WTC11 (cell line): Measurements from ENCODE around the gene ZZZ3. TPM values are rescaled to one million over a fixed set of nuclear protein-coding genes. Genes with fewer than 3 reads are reported as not detected.

ENCODE experiments used
- CREM ChIP-seq: sonication (generic); formaldehyde crosslinking; IDR thresholded peaks from 2 replicates; pipeline ENCODE4 v1.8.1; 2022; ENCODE audit warnings: mild to moderate bottlenecking, missing genetic modification reagents, moderate library complexity
- EMX1 ChIP-seq: fragments of 250-450 bp; sonication (Bioruptor Pico); IDR thresholded peaks from 2 replicates; pipeline ENCODE4 v1.8.0; 2021; ENCODE audit warnings: mild to moderate bottlenecking
- ETV6 ChIP-seq: sonication (generic); formaldehyde crosslinking; IDR thresholded peaks from 2 replicates; pipeline ENCODE4 v1.8.1; 2022; ENCODE audit warnings: mild to moderate bottlenecking, missing genetic modification reagents
- FOXJ3 ChIP-seq: sonication (generic); formaldehyde crosslinking; IDR thresholded peaks from 2 replicates; pipeline ENCODE4 v1.9.0; 2021; ENCODE audit warnings: missing genetic modification reagents, mild to moderate bottlenecking, borderline replicate concordance
- FOXK1 ChIP-seq: sonication (generic); formaldehyde crosslinking; IDR thresholded peaks from 2 replicates; pipeline ENCODE4 v1.8.0; 2022; ENCODE audit warnings: mild to moderate bottlenecking, moderate library complexity, missing genetic modification reagents
- GABPB1 ChIP-seq: sonication (generic); formaldehyde crosslinking; IDR thresholded peaks from 2 replicates; pipeline ENCODE4 v1.8.1; 2023; ENCODE audit warnings: mild to moderate bottlenecking, missing genetic modification reagents
- GRHL2 ChIP-seq: fragments of 250-450 bp; sonication (Bioruptor Pico); IDR thresholded peaks from 2 replicates; pipeline ENCODE4 v1.8.0; 2022; ENCODE audit warnings: mild to moderate bottlenecking, moderate library complexity; ENCODE audit not compliant: insufficient replicate concordance, severe bottlenecking
- HMGA2 ChIP-seq: fragments of 250-450 bp; sonication (Bioruptor Pico); IDR thresholded peaks from 2 replicates; pipeline ENCODE4 v1.4.0; 2021; ENCODE audit warnings: mild to moderate bottlenecking, moderate library complexity
- JUN ChIP-seq: sonication (generic); formaldehyde crosslinking; IDR thresholded peaks from 2 replicates; pipeline ENCODE4 v1.8.0; 2023; ENCODE audit warnings: mild to moderate bottlenecking, missing genetic modification reagents
- KAT7 ChIP-seq: sonication (generic); formaldehyde crosslinking; IDR thresholded peaks from 2 replicates; pipeline ENCODE4 v1.8.1; 2023; ENCODE audit warnings: missing genetic modification reagents, mild to moderate bottlenecking, borderline replicate concordance
- MXD4 ChIP-seq: fragments of 250-450 bp; sonication (Bioruptor Pico); IDR thresholded peaks from 2 replicates; pipeline ENCODE4 v1.8.0; 2021; ENCODE audit warnings: mild to moderate bottlenecking, moderate library complexity, borderline replicate concordance
- MYBL2 ChIP-seq: sonication (generic); formaldehyde crosslinking; IDR thresholded peaks from 2 replicates; pipeline ENCODE4 v1.8.1; 2023; ENCODE audit warnings: mild to moderate bottlenecking, moderate library complexity, missing genetic modification reagents
- NFYB ChIP-seq: sonication (generic); formaldehyde crosslinking; conservative IDR thresholded peaks from 2 replicates; pipeline ENCODE4 v1.8.0; 2022; ENCODE audit warnings: low read depth, missing genetic modification reagents
- NR1H2 ChIP-seq: sonication (generic); formaldehyde crosslinking; IDR thresholded peaks from 2 replicates; pipeline ENCODE4 v1.9.0; 2021; ENCODE audit warnings: mild to moderate bottlenecking, moderate library complexity, missing genetic modification reagents
- RORB ChIP-seq: fragments of 250-450 bp; sonication (Bioruptor Pico); IDR thresholded peaks from 2 replicates; pipeline ENCODE4 v1.9.0; 2021; ENCODE audit warnings: mild to moderate bottlenecking
- SMAD3 ChIP-seq: sonication (generic); formaldehyde crosslinking; IDR thresholded peaks from 2 replicates; pipeline ENCODE4 v1.8.0; 2022; ENCODE audit warnings: missing genetic modification reagents, mild to moderate bottlenecking, borderline replicate concordance
- SMAD4 ChIP-seq: sonication (generic); formaldehyde crosslinking; IDR thresholded peaks from 2 replicates; pipeline ENCODE4 v1.8.0; 2022; ENCODE audit warnings: mild to moderate bottlenecking, missing genetic modification reagents
- SP1 ChIP-seq: sonication (generic); formaldehyde crosslinking; conservative IDR thresholded peaks from 2 replicates; pipeline ENCODE4 v1.8.1; 2022; ENCODE audit warnings: missing genetic modification reagents
- TEAD1 ChIP-seq: sonication (generic); formaldehyde crosslinking; IDR thresholded peaks from 2 replicates; pipeline ENCODE4 v1.8.0; 2022; ENCODE audit warnings: mild to moderate bottlenecking, missing genetic modification reagents
- ZNF232 ChIP-seq: sonication (generic); formaldehyde crosslinking; IDR thresholded peaks from 2 replicates; pipeline ENCODE4 v1.8.0; 2022; ENCODE audit warnings: mild to moderate bottlenecking, missing genetic modification reagents
- ZNF317 ChIP-seq: sonication (generic); formaldehyde crosslinking; IDR thresholded peaks from 2 replicates; pipeline ENCODE4 v1.8.1; 2023; ENCODE audit warnings: low read depth, mild to moderate bottlenecking, moderate library complexity, missing genetic modification reagents, borderline replicate concordance
- ZNF416 ChIP-seq: fragments of 250-450 bp; sonication (Bioruptor Pico); IDR thresholded peaks from 2 replicates; pipeline ENCODE4 v1.9.0; 2021; ENCODE audit warnings: mild to moderate bottlenecking, inconsistent platforms
- total RNA-seq: library from RNA; stranded (reverse); gene quantifications from 3 replicates; pipeline ENCODE4 v1.2.3, GENCODE V29; 2021
- TF ChIP-seq, protein P1 (sequence below): sonication (generic); formaldehyde crosslinking; IDR thresholded peaks from 2 replicates; pipeline ENCODE4 v1.8.1; 2023; ENCODE audit warnings: mild to moderate bottlenecking, moderate library complexity, missing genetic modification reagents
- TF ChIP-seq, protein P2 (sequence below): sonication (generic); formaldehyde crosslinking; IDR thresholded peaks from 2 replicates; pipeline ENCODE4 v1.8.0; 2022; ENCODE audit warnings: mild to moderate bottlenecking, missing genetic modification reagents
- TF ChIP-seq, protein P3 (sequence below): sonication (generic); formaldehyde crosslinking; conservative IDR thresholded peaks from 2 replicates; pipeline ENCODE4 v1.8.1; 2022; ENCODE audit warnings: mild to moderate bottlenecking, missing genetic modification reagents
- TF ChIP-seq, protein P4 (sequence below): fragments of 250-450 bp; sonication (Bioruptor Pico); conservative IDR thresholded peaks from 2 replicates; pipeline ENCODE4 v1.9.0; 2021; ENCODE audit warnings: mild to moderate bottlenecking
- TF ChIP-seq, protein P5 (sequence below): fragments of 200-600 bp; IDR thresholded peaks from 2 replicates; pipeline ENCODE4 v1.8.0; 2022; ENCODE audit warnings: antibody characterized with exemption
- TF ChIP-seq, protein P6 (sequence below): sonication (generic); formaldehyde crosslinking; IDR thresholded peaks from 2 replicates; pipeline ENCODE4 v1.8.0; 2022; ENCODE audit warnings: mild to moderate bottlenecking, missing genetic modification reagents
- TF ChIP-seq, protein P7 (sequence below): fragments of 250-450 bp; sonication (Bioruptor Pico); IDR thresholded peaks from 2 replicates; pipeline ENCODE4 v2.1.2; 2022; ENCODE audit warnings: mild to moderate bottlenecking, moderate library complexity

ZZZ3 gene
- total RNA-seq, 1 experiment from 2014 or later: 43.5 TPM

DNA sequence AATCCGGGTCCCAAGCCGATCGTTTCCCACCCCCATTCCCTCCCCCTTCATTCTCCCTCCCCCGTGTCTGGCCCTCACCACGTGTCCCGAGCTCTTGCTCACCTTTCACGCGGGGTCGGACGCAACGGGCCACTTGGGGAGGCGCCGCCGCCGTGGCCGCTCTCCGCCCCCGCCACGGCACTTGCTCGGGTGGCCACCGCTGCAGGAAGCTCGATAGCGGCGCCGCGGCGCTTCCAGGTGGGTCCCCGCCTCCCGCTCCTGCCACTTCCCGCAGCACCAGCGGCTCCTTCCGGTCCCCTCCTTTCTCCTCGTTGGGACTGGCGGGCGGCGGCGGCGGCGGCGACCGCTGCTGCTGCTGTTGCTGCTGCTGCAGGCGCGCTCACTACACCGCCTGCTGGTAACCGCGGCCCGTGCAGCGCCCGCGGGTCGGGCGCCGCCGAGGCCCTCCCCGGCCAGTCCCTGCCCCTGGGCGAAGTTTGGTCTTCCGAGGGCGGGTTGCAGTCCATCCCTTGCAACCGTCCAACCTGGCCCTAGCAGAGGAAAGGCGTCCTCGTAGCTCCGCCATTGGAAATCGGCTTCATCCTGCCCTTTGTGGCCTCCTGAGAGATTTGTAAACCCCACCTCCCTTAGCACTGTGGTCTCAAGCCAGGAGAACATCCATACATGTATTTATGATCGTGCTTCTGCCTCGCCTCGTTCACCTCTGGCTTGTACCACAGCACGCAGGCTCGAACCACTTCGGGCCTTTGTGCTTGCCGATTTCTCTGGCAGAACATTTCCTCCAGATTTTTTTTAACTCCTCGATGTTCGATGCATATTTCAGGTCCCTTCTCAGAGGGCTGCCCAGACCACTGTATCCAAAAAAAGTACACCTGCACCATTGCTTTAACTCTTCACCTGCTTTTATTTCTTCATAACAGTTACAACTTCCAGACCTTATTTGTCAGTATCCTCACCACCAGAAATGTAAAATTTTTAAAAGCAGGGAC is 996 bp upstream of the ZZZ3 start (continued):
- TF ChIP-seq MXD4 (no peak), SP1 (peak; percentile 22; the same call in 1 of the 2 replicates), ZNF232 (peak; percentile 33; the same call in 1 of the 2 replicates), ETV6 (CRISPR knock-in tag) (peak; percentile 57; the same call in 1 of the 2 replicates), ZNF416 (CRISPR knock-in tag) (no peak), GABPB1 (CRISPR knock-in tag) (peak; percentile 72), EMX1 (CRISPR knock-in tag) (0 out of 2 replicates have a peak, but pooled peaks have one; percentile 60), SMAD4 (CRISPR knock-in tag) (no peak), GRHL2 (no peak), NR1H2 (no peak), JUN (CRISPR knock-in tag) (no peak), HMGA2 (CRISPR knock-in tag) (no peak), MYBL2 (CRISPR knock-in tag) (0 out of 2 replicates have a peak, but pooled peaks have one; percentile 13), TEAD1 (CRISPR knock-in tag) (no peak), FOXJ3 (CRISPR knock-in tag) (no peak), SMAD3 (CRISPR knock-in tag) (0 out of 2 replicates have a peak, but pooled peaks have one; percentile 59), CREM (CRISPR knock-in tag) (no peak), NFYB (CRISPR knock-in tag) (no peak), KAT7 (CRISPR knock-in tag) (no peak), FOXK1 (CRISPR knock-in tag) (peak; percentile 50; the same call in 1 of the 2 replicates), ZNF317 (CRISPR knock-in tag) (no peak), RORB (CRISPR knock-in tag) (no peak)
- TF ChIP-seq, protein P1, sequence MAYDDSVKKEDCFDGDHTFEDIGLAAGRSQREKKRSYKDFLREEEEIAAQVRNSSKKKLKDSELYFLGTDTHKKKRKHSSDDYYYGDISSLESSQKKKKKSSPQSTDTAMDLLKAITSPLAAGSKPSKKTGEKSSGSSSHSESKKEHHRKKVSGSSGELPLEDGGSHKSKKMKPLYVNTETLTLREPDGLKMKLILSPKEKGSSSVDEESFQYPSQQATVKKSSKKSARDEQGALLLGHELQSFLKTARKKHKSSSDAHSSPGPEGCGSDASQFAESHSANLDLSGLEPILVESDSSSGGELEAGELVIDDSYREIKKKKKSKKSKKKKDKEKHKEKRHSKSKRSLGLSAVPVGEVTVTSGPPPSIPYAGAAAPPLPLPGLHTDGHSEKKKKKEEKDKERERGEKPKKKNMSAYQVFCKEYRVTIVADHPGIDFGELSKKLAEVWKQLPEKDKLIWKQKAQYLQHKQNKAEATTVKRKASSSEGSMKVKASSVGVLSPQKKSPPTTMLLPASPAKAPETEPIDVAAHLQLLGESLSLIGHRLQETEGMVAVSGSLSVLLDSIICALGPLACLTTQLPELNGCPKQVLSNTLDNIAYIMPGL (CRISPR knock-in tag): peak; percentile 95
- TF ChIP-seq, protein P2, sequence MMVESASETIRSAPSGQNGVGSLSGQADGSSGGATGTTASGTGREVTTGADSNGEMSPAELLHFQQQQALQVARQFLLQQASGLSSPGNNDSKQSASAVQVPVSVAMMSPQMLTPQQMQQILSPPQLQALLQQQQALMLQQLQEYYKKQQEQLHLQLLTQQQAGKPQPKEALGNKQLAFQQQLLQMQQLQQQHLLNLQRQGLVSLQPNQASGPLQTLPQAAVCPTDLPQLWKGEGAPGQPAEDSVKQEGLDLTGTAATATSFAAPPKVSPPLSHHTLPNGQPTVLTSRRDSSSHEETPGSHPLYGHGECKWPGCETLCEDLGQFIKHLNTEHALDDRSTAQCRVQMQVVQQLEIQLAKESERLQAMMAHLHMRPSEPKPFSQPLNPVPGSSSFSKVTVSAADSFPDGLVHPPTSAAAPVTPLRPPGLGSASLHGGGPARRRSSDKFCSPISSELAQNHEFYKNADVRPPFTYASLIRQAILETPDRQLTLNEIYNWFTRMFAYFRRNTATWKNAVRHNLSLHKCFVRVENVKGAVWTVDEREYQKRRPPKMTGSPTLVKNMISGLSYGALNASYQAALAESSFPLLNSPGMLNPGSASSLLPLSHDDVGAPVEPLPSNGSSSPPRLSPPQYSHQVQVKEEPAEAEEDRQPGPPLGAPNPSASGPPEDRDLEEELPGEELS (CRISPR knock-in tag): 0 out of 2 replicates have a peak, but pooled peaks have one; percentile 57
- TF ChIP-seq, protein P3, sequence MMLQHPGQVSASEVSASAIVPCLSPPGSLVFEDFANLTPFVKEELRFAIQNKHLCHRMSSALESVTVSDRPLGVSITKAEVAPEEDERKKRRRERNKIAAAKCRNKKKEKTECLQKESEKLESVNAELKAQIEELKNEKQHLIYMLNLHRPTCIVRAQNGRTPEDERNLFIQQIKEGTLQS (CRISPR knock-in tag): no peak
- TF ChIP-seq, protein P4, sequence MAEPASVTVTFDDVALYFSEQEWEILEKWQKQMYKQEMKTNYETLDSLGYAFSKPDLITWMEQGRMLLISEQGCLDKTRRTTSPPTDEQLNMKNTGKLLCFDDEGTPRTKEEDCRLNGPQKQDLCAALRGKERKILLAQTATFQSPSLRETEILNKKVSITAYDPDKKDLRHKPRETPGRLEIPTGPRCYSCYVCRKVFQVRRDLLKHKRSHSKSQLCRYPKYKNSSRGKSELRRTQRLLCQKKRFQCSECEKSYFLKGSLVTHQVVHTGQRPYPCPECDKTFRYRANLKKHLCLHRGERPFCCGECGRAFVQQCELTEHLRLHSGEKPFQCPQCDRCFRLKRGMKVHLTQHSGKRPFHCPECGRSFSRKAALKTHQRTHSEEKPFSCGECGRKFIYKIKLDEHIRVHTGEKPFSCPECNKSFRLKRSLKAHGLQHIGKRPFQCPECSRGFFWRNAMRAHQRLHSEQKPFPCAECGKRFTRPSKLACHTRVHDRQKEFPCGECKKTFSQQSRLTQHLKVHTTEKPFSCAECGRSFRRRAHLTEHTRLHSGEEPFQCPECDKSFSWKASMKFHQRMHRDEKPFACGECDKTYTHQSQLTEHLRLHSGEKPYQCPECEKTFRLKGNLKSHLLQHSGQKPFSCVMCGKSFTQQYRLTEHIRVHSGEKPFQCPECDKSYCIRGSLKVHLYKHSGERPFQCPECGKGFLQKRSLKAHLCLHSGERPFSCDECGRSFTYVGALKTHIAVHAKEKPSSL: no peak
- TF ChIP-seq, protein P5, sequence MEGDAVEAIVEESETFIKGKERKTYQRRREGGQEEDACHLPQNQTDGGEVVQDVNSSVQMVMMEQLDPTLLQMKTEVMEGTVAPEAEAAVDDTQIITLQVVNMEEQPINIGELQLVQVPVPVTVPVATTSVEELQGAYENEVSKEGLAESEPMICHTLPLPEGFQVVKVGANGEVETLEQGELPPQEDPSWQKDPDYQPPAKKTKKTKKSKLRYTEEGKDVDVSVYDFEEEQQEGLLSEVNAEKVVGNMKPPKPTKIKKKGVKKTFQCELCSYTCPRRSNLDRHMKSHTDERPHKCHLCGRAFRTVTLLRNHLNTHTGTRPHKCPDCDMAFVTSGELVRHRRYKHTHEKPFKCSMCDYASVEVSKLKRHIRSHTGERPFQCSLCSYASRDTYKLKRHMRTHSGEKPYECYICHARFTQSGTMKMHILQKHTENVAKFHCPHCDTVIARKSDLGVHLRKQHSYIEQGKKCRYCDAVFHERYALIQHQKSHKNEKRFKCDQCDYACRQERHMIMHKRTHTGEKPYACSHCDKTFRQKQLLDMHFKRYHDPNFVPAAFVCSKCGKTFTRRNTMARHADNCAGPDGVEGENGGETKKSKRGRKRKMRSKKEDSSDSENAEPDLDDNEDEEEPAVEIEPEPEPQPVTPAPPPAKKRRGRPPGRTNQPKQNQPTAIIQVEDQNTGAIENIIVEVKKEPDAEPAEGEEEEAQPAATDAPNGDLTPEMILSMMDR: peak; percentile 81
- TF ChIP-seq, protein P6, sequence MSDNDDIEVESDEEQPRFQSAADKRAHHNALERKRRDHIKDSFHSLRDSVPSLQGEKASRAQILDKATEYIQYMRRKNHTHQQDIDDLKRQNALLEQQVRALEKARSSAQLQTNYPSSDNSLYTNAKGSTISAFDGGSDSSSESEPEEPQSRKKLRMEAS (CRISPR knock-in tag): peak; percentile 26
- TF ChIP-seq, protein P7, sequence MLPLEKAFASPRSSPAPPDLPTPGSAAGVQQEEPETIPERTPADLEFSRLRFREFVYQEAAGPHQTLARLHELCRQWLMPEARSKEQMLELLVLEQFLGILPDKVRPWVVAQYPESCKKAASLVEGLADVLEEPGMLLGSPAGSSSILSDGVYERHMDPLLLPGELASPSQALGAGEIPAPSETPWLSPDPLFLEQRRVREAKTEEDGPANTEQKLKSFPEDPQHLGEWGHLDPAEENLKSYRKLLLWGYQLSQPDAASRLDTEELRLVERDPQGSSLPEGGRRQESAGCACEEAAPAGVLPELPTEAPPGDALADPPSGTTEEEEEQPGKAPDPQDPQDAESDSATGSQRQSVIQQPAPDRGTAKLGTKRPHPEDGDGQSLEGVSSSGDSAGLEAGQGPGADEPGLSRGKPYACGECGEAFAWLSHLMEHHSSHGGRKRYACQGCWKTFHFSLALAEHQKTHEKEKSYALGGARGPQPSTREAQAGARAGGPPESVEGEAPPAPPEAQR: no peak
